NK-92 (cell line): ENCODE data around the gene CD160.
"Not testable (repeated sequence)": the region's sequence is repeated elsewhere in the genome, so short reads cannot be mapped to it uniquely, and the experiment has no call there.

Experiments used
- DNase-seq: peaks from one replicate; lab custom pipeline; 2025; ENCODE audit not compliant: unreplicated experiment; lab: John Stamatoyannopoulos, UW

The CD160 gene

GRCh38 chr1:145757420-145757819 is 38.1 kb downstream of the CD160 start:
- DNase-seq: no peak

DNA sequence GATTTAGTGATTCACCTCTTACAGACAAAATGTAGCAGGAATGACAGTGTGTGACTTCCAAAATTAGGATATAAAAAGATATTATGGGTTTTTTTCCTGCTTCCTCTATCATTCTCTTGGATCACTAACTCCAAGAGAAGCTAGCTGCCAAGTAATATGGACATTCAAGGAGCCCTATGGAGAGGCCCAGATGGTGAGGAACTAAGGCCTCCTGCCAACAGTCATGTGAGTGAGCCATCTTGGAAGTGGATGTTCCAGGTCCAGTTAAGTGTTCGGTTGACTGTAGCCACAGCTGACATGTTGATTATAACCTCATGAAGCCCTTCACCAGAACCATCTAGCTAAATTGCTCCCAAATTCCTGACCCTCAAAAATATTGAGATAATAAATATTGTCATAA is 38.8 kb downstream of the CD160 start:
- no peak for DNase-seq

GRCh38 chr1:145758575-145758974 is 39.3 kb downstream of the CD160 start:
- no peak for DNase-seq

- no peak for DNase-seq
Observed at GRCh38 chr1:145759721-145760120, 40.4 kb downstream of the CD160 start.

GRCh38 chr1:145760395-145760949 is 41.2 kb downstream of the CD160 start:
- not testable (repeated sequence) for DNase-seq

DNA sequence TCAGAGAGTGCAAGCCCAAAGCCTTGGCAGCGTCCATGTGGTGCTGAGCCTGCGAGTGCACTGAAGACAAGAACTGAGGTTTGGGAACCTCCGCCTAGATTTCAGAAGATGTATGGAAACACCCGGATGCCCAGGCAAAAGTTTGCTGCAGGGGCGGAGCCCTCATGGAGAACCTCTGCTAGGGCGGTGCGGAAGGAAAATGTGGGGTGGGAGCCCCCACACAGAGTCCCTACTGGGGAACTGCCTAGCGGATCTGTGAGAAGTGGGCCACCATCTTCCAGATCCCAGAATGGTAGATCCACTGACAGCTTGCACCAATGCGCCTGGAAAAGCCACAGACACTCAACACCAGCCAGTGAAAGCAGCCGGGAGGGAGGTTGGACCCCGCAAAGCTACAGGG is 42.2 kb downstream of the CD160 start:
- DNase-seq: not testable (repeated sequence)

- not testable (repeated sequence) for DNase-seq
Observed at GRCh38 chr1:145762001-145762400, 42.7 kb downstream of the CD160 start.

- DNase-seq: not testable (repeated sequence)
Observed at GRCh38 chr1:145764231-145764940, 45.1 kb downstream of the CD160 start.

DNA sequence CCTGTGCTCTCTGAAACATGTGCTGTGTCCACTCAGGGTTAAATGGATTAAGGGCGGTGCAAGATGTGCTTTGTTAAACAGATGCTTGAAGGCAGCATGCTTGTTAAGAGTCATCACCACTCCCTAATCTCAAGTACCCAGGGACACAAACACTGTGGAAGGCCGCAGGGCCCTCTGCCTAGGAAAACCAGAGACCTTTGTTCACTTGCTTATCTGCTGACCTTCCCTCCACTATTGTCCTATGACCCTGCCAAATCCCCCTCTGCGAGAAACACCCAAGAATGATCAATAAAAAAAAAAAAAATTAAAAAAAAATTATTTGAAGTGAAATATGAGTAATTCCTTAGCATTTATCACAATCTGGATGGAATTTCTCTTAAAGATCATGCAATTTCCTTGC is 45.8 kb downstream of the CD160 start:
- DNase-seq: not testable (repeated sequence)

DNA sequence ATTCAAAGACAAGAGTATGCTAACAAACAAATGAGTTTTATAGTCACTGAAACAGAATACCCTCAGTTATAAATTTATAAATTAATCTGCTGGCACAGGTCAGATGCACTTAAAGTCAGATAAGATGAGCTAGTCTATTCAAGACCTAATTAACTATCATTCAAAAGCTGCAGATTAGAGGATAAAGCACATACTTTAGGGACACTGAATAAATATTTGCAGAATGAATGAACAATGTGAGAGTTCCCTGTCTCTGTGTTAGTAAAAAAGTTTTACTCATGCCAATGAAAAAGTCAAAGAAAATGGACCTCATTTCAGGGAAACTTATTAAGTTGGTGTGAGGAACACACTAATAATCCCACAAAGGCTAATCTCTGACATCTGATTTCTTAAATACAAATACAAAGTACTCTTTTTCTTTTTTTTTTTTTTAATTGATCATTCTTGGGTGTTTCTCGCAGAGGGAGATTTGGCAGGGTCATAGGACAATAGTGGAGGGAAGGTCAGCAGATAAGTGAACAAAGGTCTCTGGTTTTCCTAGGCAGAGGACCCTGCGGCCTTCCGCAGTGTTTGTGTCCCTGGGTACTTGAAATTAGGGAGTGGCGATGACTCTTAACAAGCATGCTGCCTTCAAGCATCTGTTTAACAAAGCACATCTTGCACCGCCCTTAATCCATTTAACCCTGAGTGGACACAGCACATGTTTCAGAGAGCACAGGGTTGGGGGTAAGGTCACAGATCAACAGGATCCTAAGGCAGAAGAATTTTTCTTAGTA is 46.5 kb downstream of the CD160 start:
- not testable (repeated sequence) for DNase-seq

DNA sequence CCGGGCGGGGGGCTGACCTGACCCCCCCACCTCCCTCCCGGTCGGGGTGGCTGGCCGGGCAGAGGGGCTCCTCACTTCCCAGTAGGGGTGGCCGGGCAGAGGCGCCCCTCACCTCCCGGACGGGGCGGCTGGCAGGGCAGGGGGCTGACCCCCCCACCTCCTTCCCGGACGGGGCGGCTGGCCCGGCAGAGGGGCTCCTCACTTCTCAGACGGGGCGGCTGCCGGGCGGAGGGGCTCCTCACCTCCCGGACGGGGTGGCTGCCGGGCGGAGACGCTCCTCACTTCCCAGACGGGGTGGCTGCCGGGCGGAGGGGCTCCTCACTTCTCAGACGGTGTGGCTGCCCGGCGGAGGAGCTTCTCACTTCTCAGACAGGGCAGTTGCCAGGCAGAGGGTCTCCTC is 47.6 kb downstream of the CD160 start:
- DNase-seq: not testable (repeated sequence)

GRCh38 chr1:145768004-145768403 is 48.7 kb downstream of the CD160 start:
- DNase-seq: not testable (repeated sequence)

DNA sequence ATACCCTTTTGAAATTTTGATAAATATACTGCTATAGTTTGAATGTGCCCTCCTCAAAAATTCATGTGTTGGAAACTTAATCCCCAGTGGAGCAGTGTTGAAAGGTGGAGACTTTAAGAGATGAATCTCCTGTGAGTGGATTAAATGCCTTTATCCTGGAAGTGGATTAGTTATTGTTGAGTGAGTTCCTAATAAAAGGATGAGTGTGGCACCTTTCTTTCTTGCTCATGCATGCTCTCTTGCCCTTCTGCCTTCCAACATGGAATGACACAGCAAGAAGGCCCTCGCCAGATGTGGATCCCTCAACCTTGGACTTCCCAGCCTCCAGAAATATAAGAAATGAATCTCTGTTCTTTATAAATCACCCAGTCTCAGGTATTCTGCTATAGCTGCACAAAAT is 51.8 kb downstream of the CD160 start:
- no peak for DNase-seq

DNA sequence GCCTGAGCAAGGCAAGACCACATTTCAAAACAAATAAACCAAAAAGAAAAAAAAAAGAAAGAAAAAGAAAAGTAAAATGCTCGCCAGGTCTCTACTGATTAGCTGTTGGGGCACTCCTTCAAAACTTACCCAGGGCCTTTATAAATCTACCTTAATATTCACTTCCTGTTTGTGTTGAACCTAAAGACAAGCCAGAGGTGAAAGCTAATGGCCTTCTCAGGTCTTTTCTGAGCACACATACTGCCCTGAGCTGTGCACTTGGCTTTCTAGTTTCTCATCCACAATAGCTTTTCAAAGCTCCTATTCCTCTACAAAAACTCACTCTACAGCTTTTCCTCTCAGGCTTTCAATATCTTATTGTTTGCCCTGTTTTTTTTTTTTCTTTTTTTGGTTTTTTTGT is 54.1 kb downstream of the CD160 start:
- DNase-seq: no peak

GRCh38 chr1:145777357-145778145 is 58.3 kb downstream of the CD160 start:
- DNase-seq: no peak

GRCh38 chr1:145778146-145778540 is 58.8 kb downstream of the CD160 start:
- no peak for DNase-seq

- DNase-seq: no peak
Observed at GRCh38 chr1:145782272-145783099, 63.2 kb downstream of the CD160 start.

DNA sequence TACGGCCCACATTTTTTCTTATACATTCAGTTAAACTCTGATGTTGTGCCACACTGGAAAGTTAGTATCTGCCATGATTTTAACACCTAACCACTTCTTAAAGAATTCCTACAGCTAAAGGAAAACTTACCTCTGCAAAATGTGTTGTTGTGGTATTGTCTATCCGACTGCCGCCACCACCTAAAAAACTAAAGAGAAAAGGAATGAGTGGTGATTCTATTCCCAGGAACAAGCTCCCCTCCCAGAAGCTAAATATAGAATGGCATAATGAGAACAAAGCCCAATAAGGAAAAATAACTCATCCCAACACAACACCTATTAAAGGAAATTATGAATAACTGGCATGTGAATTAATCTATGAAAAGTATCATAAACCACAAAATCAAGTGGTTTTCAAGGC is 65.1 kb downstream of the CD160 start:
- DNase-seq: no peak

- DNase-seq: no peak
Observed at GRCh38 chr1:145785547-145785946, 66.2 kb downstream of the CD160 start.

DNA sequence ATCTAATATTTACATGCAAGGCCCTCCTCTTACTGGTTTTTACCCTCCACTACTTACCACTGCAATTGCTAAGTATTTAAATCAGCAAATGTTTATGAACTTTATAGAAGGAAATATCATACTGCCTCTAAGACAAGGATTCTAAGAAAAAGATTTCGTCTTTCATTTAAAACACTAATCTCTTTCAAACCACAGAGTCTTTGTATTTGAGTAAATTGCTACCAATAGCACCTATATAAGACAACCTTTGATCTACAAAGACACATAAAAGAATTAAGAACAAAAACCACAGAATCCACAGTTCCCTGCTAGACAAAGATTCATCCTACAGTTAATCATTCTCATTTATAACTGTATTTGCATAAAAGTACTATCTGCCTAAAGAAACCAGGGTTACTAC is 67.0 kb downstream of the CD160 start:
- no peak for DNase-seq
